Fibroblast of skin of abdomen (primary cell): ENCODE measurements around the gene ZFP3.
"Not testable (repeated sequence)": the region's sequence is repeated elsewhere in the genome, so short reads cannot be mapped to it uniquely, and the experiment has no call there.

ENCODE experiments used
- DNase-seq: peaks from one replicate; pipeline ENCODE4 v3.0.0-alpha.2; 2013

ZFP3 gene

GRCh38 chr17:5139458-5139732 lies 61.1 kb downstream of the ZFP3 start:
- DNase-seq, result no peak

GRCh38 chr17:5142877-5143276 lies 64.6 kb downstream of the ZFP3 start:
- DNase-seq, result not testable (repeated sequence)
